RWPE1 (cell line): ENCODE data around the gene GARIN5B.

Source experiments
- CTCF ChIA-PET: fragments of 350-600 bp; sonication (Branson Sonifier 250); formaldehyde crosslinking; extraction: SDS; loops from one replicate; lab custom pipeline; 2021; lab: Yijun Ruan, JAX
- POLR2A ChIA-PET: fragments of 400-600 bp; formaldehyde crosslinking; extraction: SDS; loops from one replicate; lab custom pipeline; 2020; ENCODE audit warnings: antibody characterized with exemption; ENCODE audit not compliant: low non-redundant PET; lab: Yijun Ruan, JAX
- DNase-seq: peaks from one replicate; pipeline ENCODE4 v3.0.0; 2012; ENCODE audit warnings: low spot score
- H3K27ac ChIP-seq: fragments of 450-650 bp; 2 replicates; pipeline ENCODE4 v1.5.1; 2017
- TF ChIP-seq, protein P1 (sequence below): fragments of 450-650 bp; conservative IDR thresholded peaks from 2 replicates; pipeline ENCODE4 v1.5.1; 2017; ENCODE audit warnings: low read depth, mild to moderate bottlenecking

GARIN5B gene

DNA sequence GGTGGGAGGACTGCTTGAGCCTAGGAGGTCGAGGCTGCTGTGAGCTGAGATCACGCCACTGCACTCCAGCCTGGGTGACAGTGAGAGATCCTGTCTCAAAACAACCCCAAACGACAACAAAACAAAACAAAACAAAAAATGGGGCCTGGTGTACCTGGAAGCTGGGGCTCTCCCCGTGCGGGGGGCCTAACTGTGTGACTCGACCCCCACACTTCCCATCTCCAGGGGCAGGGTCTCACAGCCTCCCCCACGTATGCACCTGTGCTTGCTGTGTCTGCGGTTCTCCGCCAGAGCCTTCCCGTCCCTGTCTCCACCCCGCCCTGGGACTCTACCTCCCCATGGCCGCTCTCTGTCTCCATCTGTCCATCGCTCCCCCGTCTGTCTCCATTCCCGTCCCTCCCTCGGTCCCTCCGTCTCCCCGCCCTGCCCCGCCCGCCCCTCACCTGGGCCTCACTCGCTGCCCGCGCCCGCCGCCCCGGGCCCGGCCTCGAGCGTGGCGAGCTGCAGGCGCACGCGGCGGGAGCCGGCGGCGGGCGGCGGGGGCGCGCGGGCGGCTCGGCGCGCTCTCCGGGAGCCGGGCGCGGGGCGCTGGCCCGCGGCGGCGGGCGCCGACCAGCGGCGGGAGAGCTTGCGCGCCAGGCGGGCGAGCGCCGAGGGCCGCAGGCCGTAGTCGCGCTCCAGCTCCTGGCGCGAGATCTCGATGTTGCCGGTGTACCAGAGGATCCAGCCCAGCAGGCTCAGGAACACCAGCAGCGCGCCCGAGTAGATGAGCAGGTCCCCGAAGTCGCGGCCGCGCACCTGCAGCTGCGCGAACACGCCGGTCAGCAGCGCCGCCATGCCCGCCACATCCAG lies 20.4 kb upstream of the GARIN5B start:
- ChIA-PET POLR2A (interaction anchor here (0.6 to 1.7 kb wide), 11 partner anchors 11 to 240 kb away, joined by 3 to 9 read pairs (median 4); partner anchors contain the start of genes HSPBP1, KMT5C and UBE2S), CTCF (interaction anchor here (0.5 to 2.0 kb wide), 15 partner anchors 14 to 293 kb away, joined by 3 to 21 read pairs (median 3); partner anchors contain the start of genes KMT5C and TMEM150B)
- no peak for DNase-seq
- TF ChIP-seq, protein P1, sequence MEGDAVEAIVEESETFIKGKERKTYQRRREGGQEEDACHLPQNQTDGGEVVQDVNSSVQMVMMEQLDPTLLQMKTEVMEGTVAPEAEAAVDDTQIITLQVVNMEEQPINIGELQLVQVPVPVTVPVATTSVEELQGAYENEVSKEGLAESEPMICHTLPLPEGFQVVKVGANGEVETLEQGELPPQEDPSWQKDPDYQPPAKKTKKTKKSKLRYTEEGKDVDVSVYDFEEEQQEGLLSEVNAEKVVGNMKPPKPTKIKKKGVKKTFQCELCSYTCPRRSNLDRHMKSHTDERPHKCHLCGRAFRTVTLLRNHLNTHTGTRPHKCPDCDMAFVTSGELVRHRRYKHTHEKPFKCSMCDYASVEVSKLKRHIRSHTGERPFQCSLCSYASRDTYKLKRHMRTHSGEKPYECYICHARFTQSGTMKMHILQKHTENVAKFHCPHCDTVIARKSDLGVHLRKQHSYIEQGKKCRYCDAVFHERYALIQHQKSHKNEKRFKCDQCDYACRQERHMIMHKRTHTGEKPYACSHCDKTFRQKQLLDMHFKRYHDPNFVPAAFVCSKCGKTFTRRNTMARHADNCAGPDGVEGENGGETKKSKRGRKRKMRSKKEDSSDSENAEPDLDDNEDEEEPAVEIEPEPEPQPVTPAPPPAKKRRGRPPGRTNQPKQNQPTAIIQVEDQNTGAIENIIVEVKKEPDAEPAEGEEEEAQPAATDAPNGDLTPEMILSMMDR: peak; percentile 59
- H3K27ac ChIP-seq: peak overlapping the region; percentile 98

DNA sequence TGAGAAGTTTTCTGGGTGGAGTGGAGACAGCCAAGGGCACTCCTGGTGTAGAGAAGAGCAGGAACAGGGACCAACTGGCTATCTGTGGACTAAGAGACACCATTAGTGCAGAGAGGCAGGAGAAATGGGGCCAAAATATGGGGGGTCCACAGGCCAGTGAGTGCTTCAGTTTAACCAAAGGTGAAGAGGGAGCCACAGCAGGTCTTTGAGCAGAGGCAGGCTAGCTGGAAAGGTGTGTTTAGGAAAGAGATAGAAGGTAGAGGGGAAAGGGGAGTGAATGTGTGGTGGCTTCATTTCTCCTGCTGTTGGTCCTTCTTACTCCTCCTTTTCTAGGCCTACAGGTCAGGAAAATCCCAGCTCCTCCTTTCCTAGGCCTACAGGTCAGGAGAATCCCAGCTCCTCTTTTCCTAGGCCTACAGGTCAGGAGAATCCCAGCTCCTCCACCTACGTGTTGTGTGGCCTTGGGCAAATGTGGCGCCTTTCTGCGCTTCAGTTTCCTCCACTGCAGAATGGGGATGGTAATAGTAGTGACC lies 19.5 kb upstream of the GARIN5B start:
- ChIA-PET POLR2A (interaction anchor here (0.6 kb wide), 1 partner anchor 53 kb away, joined by 6 read pairs; no protein-coding TSS in a partner anchor), CTCF (interaction anchor here (1.0 to 2.0 kb wide), 5 partner anchors 43 to 90 kb away, joined by 3 to 21 read pairs (median 4); partner anchors contain the start of genes KMT5C and TMEM150B)
- no peak for DNase-seq
- TF ChIP-seq, protein P1: no peak
- peak overlapping the region; percentile 98 for H3K27ac ChIP-seq

DNA sequence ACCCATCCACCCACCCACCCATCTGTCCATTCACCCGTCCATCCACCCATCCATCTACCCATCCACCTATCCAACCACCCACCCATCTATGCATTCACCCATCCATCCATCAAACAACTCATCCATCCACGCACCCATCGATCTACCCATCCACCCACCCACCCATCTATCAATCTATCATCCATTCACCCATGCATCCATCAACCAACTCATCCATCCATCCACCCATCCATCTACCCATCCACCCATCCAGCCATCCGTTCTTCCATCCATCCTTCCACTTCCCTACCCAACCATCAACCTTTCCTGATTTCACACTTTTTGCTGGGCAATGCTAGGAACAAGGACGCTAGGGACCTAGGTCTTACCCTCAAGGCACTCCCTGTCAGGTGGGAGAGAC lies 19.0 kb upstream of the GARIN5B start:
- DNase-seq: no peak
- CTCF ChIA-PET: no interaction called here
- TF ChIP-seq, protein P1: no peak
- POLR2A ChIA-PET: no interaction called here
- H3K27ac ChIP-seq: no peak overlapping the region

DNA sequence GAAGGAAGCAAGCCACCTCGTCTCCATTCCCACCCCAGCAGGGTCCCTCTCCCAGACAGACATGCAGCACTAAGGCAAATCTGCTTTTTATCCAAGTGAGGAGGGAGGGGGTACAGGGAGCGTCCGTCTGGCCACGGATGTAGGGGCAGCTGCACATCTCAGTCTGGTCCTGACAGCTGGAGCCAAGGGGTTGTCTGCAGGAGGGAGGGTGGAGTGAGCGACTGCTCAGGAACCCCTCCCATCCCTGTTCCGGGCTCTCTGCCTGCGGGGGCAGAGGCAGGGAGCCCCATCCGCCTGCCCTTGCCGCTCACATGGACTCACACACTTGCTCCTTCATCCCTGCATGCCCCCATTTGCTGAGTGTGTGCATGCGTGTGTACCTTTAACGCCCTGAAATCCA lies 16.1 kb upstream of the GARIN5B start:
- ChIA-PET POLR2A (no interaction called here), CTCF (no interaction called here)
- DNase-seq: no peak

DNA sequence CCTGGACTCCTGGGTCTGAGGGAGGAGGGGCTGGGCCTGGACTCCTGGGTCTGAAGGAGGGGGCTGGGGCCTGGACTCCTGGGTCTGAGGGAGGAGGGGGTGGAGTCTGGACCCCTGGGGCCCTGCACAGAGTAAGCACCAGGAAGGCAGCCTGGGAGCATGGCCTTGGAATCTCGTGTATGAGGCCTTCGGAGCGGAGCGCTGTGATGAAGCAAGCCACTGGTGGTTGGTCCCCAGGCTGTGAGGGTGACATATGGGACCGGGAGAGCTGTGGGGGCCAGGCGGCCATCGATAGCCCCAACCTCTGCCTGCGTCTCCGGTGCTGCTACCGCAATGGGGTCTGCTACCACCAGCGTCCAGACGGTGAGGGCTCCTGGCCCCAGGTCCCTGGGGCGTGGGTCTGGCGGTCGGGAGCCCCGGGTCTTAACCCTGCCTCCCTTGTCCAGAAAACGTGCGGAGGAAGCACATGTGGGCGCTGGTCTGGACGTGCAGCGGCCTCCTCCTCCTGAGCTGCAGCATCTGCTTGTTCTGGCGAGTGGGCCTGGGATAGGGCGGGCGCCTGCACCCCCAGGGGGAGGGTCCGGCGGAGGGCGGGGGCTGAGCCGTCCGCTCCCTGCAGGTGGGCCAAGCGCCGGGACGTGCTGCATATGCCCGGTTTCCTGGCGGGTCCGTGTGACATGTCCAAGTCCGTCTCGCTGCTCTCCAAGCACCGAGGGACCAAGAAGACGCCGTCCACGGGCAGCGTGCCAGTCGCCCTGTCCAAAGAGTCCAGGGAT lies 14.5 kb upstream of the GARIN5B start:
- POLR2A ChIA-PET: no interaction called here

More for the DNA sequence above, 16.1 kb upstream of the GARIN5B start:
- H3K27ac ChIP-seq: peak overlapping the region; percentile 37
- TF ChIP-seq, protein P1: no peak

More for the DNA sequence above, 14.5 kb upstream of the GARIN5B start:
- H3K27ac ChIP-seq: no peak overlapping the region
- DNase-seq: no peak
- CTCF ChIA-PET: interaction anchor here (1.1 kb wide), 1 partner anchor 75 kb away, joined by 3 read pairs; no protein-coding TSS in a partner anchor
- TF ChIP-seq, protein P1: no peak
